Measurements from ENCODE around the gene ABCB4.

- no peak for TF ChIP-seq CTCF (IDR thresholded peaks at IDR 0.05)
- TF ChIP-seq POLR2A (IDR thresholded peaks at IDR 0.05) = no peak
- TF ChIP-seq POLR2AphosphoS5 (IDR thresholded peaks at IDR 0.05) = no peak
Observed at GRCh38 chr7:87517136-87517815, 41.8 kb upstream of the ABCB4 start.

Measured in upper lobe of left lung (tissue), 4 donors.